SH-SY5Y (cell line): ENCODE data around the gene CEACAM1.

ENCODE experiments used
- GATA2 ChIP-seq: IDR thresholded peaks from 2 replicates; pipeline ENCODE4 v1.6.1; 2011; ENCODE audit warnings: mild to moderate bottlenecking, low read depth, low read length
- GATA3 ChIP-seq: IDR thresholded peaks from 2 replicates; pipeline ENCODE4 v1.6.1; 2011; ENCODE audit warnings: low read depth, mild to moderate bottlenecking, low read length, moderate library complexity

DNA sequence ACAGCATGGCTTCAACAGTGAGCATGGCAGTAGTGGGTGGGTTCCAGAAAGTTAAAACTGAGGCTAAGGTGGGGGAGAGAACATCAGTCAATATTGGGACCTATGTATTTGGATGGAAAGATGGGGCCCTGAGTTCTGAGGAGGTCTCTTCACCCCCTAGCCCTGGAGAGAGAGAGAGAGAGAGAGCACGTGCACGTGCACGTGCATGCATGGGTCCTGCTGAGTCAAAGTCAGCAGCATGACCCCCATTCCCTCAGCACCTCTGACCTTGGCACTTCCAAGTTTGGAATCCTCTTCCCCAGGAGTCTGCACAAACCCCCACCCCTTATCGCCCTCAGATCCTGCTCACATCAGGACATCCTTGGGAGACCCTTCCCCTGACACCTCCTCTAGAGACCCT lies 32.5 kb upstream of the CEACAM1 start:
- TF ChIP-seq GATA3: no peak
- no peak for TF ChIP-seq GATA2
